Testis (tissue), 2 donors: ENCODE measurements around the gene HYAL3.

Experiments
- POLR2A ChIP-seq: fragments of 450-650 bp; IDR thresholded peaks from one replicate; pipeline ENCODE4 v1.6.1; 2017; ENCODE audit warnings: antibody characterized with exemption, mild to moderate bottlenecking, moderate library complexity
- TF ChIP-seq, protein P1 (sequence below), 3 experiments: fragments of 450-650 bp in 2 of 3; fragments of 200-600 bp in 1 of 3; sonication (generic) in 1 of 3; IDR thresholded peaks; one replicate each; pipeline ENCODE4 v1.5.1; 2016 to 2019; ENCODE audit warnings: antibody characterized with exemption in 3 of 3, mild to moderate bottlenecking in 2 of 3, moderate library complexity in 1 of 3

DNA sequence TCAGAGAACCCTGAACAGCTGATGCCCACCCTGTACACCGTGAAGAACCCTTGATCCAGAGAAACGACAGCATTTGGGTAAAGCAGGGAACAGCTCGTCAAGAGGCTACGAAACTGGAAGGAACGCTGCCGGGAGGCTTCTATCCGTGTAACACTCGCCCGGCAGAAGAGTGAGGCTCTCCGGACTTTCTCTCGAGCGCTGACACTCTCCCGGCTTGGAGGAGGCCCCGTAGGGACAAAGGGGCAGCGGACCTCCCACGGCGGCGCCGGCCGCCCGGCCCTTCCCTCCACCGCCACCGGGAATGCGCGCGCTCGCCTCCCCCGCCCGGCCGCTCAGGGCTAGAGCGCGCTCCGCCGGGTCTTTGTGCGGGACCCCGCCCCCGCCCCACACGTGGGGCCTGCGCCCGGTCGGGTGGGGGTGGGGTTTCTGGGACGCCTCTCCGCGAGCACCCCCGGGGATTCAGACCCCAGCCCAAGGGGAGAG is 21.7 kb upstream of the HYAL3 start:
- TF ChIP-seq, protein P1, sequence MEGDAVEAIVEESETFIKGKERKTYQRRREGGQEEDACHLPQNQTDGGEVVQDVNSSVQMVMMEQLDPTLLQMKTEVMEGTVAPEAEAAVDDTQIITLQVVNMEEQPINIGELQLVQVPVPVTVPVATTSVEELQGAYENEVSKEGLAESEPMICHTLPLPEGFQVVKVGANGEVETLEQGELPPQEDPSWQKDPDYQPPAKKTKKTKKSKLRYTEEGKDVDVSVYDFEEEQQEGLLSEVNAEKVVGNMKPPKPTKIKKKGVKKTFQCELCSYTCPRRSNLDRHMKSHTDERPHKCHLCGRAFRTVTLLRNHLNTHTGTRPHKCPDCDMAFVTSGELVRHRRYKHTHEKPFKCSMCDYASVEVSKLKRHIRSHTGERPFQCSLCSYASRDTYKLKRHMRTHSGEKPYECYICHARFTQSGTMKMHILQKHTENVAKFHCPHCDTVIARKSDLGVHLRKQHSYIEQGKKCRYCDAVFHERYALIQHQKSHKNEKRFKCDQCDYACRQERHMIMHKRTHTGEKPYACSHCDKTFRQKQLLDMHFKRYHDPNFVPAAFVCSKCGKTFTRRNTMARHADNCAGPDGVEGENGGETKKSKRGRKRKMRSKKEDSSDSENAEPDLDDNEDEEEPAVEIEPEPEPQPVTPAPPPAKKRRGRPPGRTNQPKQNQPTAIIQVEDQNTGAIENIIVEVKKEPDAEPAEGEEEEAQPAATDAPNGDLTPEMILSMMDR (IDR thresholded peaks at IDR 0.05) = no peak
- TF ChIP-seq POLR2A = no peak
